NOMO-1 (cell line): Measurements from ENCODE around the gene DDX28.
A peak's percentile ranks its signal among the peaks of the same experiment; 100 is the strongest.
"Not testable (repeated sequence)": the region's sequence is repeated elsewhere in the genome, so short reads cannot be mapped to it uniquely, and the experiment has no call there.

ENCODE experiments used
- DNase-seq, 2 experiments: peaks; one replicate each; lab custom pipeline; 2025; ENCODE audit not compliant: unreplicated experiment in 2 of 2; lab: John Stamatoyannopoulos, UW

Gene DDX28

GRCh38 chr16:68037841-68038597 lies 15.0 kb upstream of the DDX28 start:
- peak; percentile 15 to 66 for DNase-seq

- no peak for DNase-seq
Observed at GRCh38 chr16:68035227-68035626, 12.2 kb upstream of the DDX28 start.

GRCh38 chr16:68033101-68033500 lies 10.1 kb upstream of the DDX28 start:
- DNase-seq, result no peak

GRCh38 chr16:68031951-68032350 lies 8.9 kb upstream of the DDX28 start:
- DNase-seq, result no peak

- DNase-seq, result not testable (repeated sequence)
Observed at GRCh38 chr16:68030108-68030507, 7.1 kb upstream of the DDX28 start.

GRCh38 chr16:68028996-68029395 lies 6.0 kb upstream of the DDX28 start:
- DNase-seq, result no peak

GRCh38 chr16:68022278-68022727 lies 729 bp downstream of the DDX28 start:
- no peak for DNase-seq

GRCh38 chr16:68021490-68021889 lies 1.5 kb downstream of the DDX28 start:
- DNase-seq, result no peak

GRCh38 chr16:68019167-68019680 lies 3.8 kb downstream of the DDX28 start:
- DNase-seq, result no peak

GRCh38 chr16:68015681-68016080 lies 7.4 kb downstream of the DDX28 start, which contains the start of gene DPEP2NB:
DPEP2NB (minus strand) TSS chr16:68015911; CDS start chr16:68015770, 141 bp downstream.
- no peak for DNase-seq

- DNase-seq, result peak; percentile 57 to 74
Observed at GRCh38 chr16:68013440-68013839, 9.6 kb downstream of the DDX28 start.

- not testable (repeated sequence) for DNase-seq
Observed at GRCh38 chr16:68009872-68010271, 13.2 kb downstream of the DDX28 start.

GRCh38 chr16:68009157-68009735 lies 13.8 kb downstream of the DDX28 start:
- no peak for DNase-seq

GRCh38 chr16:68005786-68006286 lies 17.2 kb downstream of the DDX28 start:
- DNase-seq, result peak; percentile 76 to 96

- DNase-seq, result no peak
Observed at GRCh38 chr16:68005211-68005610, 17.8 kb downstream of the DDX28 start.

GRCh38 chr16:68003031-68003430 lies 20.0 kb downstream of the DDX28 start:
- no peak for DNase-seq

- DNase-seq, result no peak
Observed at GRCh38 chr16:68000450-68000849, 22.6 kb downstream of the DDX28 start.

GRCh38 chr16:67999985-68000384 lies 23.0 kb downstream of the DDX28 start:
- DNase-seq, result peak; percentile 45 to 58

- peak; percentile 88 to 91 for DNase-seq
Observed at GRCh38 chr16:67998779-67999688, 24.0 kb downstream of the DDX28 start, which contains the start of gene DPEP2. DPEP2 (minus strand) TSS chr16:67999484; CDS start chr16:67993212, 6,272 bp downstream.

- DNase-seq, result not testable (repeated sequence)
Observed at GRCh38 chr16:67998231-67998778, 24.7 kb downstream of the DDX28 start.
